ENCODE data around the gene RABL2A.
"Not testable (repeated sequence)": the region's sequence is repeated elsewhere in the genome, so short reads cannot be mapped to it uniquely, and the experiment has no call there.

The RABL2A gene

DNA sequence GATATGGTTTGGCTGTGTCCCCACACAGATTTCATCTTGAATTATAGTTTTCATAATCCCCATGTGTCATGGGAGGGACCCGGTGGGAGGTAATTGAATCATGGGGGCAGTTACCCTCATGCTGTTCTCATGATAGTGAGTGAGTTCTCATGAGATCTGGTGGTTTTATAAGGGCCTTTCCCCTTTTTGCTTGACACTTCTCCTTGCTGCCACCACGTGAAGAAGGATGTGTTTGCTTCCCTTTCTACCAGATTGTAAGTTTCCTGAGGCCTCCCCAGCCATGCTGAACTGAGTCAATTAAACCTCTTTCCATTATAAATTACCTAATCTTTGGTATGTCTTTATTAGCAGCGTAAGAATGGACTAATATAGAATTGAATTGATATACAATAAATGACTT is 63.8 kb downstream of the RABL2A start:
- DNase-seq, result not testable (repeated sequence)

Measured in SW 1271 (cell line).